HEK293 (cell line): ENCODE results near the gene ZNF438.

Source experiments
- CTCF ChIA-PET: fragments of 350-600 bp; formaldehyde crosslinking; extraction: SDS; loops from one replicate; lab custom pipeline; 2021; ENCODE audit warnings: antibody characterized with exemption; lab: Yijun Ruan, JAX
- POLR2A ChIA-PET: fragments of 300-600 bp; formaldehyde crosslinking; extraction: SDS; loops from one replicate; lab custom pipeline; 2020; ENCODE audit warnings: antibody characterized with exemption, inconsistent platforms; lab: Yijun Ruan, JAX
- H3K27ac ChIP-seq: fragments of 200-500 bp; sonication (Bioruptor generic); 2 replicates; pipeline ENCODE4 v1.5.1; 2014; ENCODE audit warnings: low read depth, low read length, control low read depth, inconsistent platforms; ENCODE audit errors: extremely low read depth
- H3K36me3 ChIP-seq, 2 experiments: fragments of 200-500 bp in 1 of 2; sonication (Bioruptor generic) in 1 of 2; 1 replicate in 1 of 2; 2 replicates in 1 of 2; pipeline ENCODE4 v1.5.1; 2014 to 2017; ENCODE audit warnings: inconsistent platforms in 2 of 2, low read length in 2 of 2; ENCODE audit not compliant: control insufficient read depth in 2 of 2, insufficient read depth in 1 of 2
- H3K4me1 ChIP-seq: fragments of 200-500 bp; sonication (Bioruptor generic); 2 replicates; pipeline ENCODE4 v1.5.1; 2014; ENCODE audit warnings: mild to moderate bottlenecking, low read length, inconsistent platforms; ENCODE audit not compliant: control insufficient read depth, insufficient read depth
- H3K4me3 ChIP-seq: 2 replicates; pipeline ENCODE4 v1.5.1; 2011; ENCODE audit warnings: low read depth, mild to moderate bottlenecking, control low read depth, low read length, moderate library complexity
- H3K9me3 ChIP-seq: fragments of 200-500 bp; sonication (Bioruptor generic); 2 replicates; pipeline ENCODE4 v1.5.1; 2014; ENCODE audit warnings: low read depth, low read length, inconsistent platforms; ENCODE audit not compliant: control insufficient read depth, insufficient read depth
- FEZF1 ChIP-seq: fragments of 450-650 bp; formaldehyde crosslinking; IDR thresholded peaks from 2 replicates; pipeline ENCODE4 v1.5.1; 2016; ENCODE audit warnings: missing biosample characterization, missing genetic modification characterization
- IKZF3 ChIP-seq: fragments of 450-650 bp; IDR thresholded peaks from 2 replicates; pipeline ENCODE4 v1.5.0; 2018; ENCODE audit warnings: missing biosample characterization, mild to moderate bottlenecking, missing genetic modification characterization, moderate library complexity
- KLF16 ChIP-seq: fragments of 450-650 bp; formaldehyde crosslinking; IDR thresholded peaks from 2 replicates; pipeline ENCODE4 v1.5.1; 2017; ENCODE audit warnings: missing biosample characterization, missing genetic modification characterization
- KLF7 ChIP-seq: fragments of 450-650 bp; formaldehyde crosslinking; IDR thresholded peaks from 2 replicates; pipeline ENCODE4 v1.5.1; 2016; ENCODE audit warnings: missing biosample characterization, missing genetic modification characterization, borderline replicate concordance
- MEIS1 ChIP-seq: sonication (generic); formaldehyde crosslinking; IDR thresholded peaks from 2 replicates; pipeline ENCODE4 v1.8.1; 2022; ENCODE audit warnings: missing genetic modification reagents, mild to moderate bottlenecking, borderline replicate concordance
- ZBTB20 ChIP-seq: fragments of 450-650 bp; formaldehyde crosslinking; IDR thresholded peaks from 2 replicates; pipeline ENCODE4 v1.5.1; 2016; ENCODE audit warnings: missing biosample characterization, missing genetic modification characterization
- ZFP41 ChIP-seq: fragments of 450-650 bp; formaldehyde crosslinking; IDR thresholded peaks from 2 replicates; pipeline ENCODE4 v1.5.1; 2016; ENCODE audit warnings: missing biosample characterization, missing genetic modification characterization, borderline replicate concordance
- ZNF10 ChIP-seq: fragments of 450-650 bp; formaldehyde crosslinking; IDR thresholded peaks from 2 replicates; pipeline ENCODE4 v1.5.1; 2017; ENCODE audit warnings: missing biosample characterization, missing genetic modification characterization
- ZNF16 ChIP-seq: fragments of 450-650 bp; formaldehyde crosslinking; IDR thresholded peaks from 2 replicates; pipeline ENCODE4 v1.5.1; 2016; ENCODE audit warnings: low read depth, missing biosample characterization, missing genetic modification characterization
- ZNF169 ChIP-seq: fragments of 450-650 bp; formaldehyde crosslinking; IDR thresholded peaks from 2 replicates; pipeline ENCODE4 v1.5.1; 2016; ENCODE audit warnings: missing biosample characterization, missing genetic modification characterization
- ZNF221 ChIP-seq: fragments of 450-650 bp; formaldehyde crosslinking; IDR thresholded peaks from 2 replicates; pipeline ENCODE4 v1.5.1; 2017; ENCODE audit warnings: missing biosample characterization, missing genetic modification characterization, borderline replicate concordance
- ZNF292 ChIP-seq: fragments of 450-650 bp; formaldehyde crosslinking; IDR thresholded peaks from 2 replicates; pipeline ENCODE4 v1.5.1; 2016; ENCODE audit warnings: low read depth, missing biosample characterization, missing genetic modification characterization, borderline replicate concordance
- ZNF366 ChIP-seq: fragments of 450-650 bp; formaldehyde crosslinking; conservative IDR thresholded peaks from 2 replicates; pipeline ENCODE4 v1.5.1; 2016; ENCODE audit warnings: missing biosample characterization, missing genetic modification characterization
- ZNF600 ChIP-seq: fragments of 450-650 bp; formaldehyde crosslinking; IDR thresholded peaks from 2 replicates; pipeline ENCODE4 v1.5.1; 2016; ENCODE audit warnings: missing biosample characterization, missing genetic modification characterization
- ZNF621 ChIP-seq: fragments of 450-650 bp; formaldehyde crosslinking; IDR thresholded peaks from 2 replicates; pipeline ENCODE4 v1.5.1; 2017; ENCODE audit warnings: missing biosample characterization, missing genetic modification characterization
- ZNF747 ChIP-seq: fragments of 450-650 bp; formaldehyde crosslinking; IDR thresholded peaks from 2 replicates; pipeline ENCODE4 v1.5.1; 2016; ENCODE audit warnings: missing biosample characterization, missing genetic modification characterization
- ZNF777 ChIP-seq: fragments of 450-650 bp; formaldehyde crosslinking; IDR thresholded peaks from 2 replicates; pipeline ENCODE4 v1.5.1; 2017; ENCODE audit warnings: missing biosample characterization, missing genetic modification characterization, borderline replicate concordance
- ZSCAN23 ChIP-seq: fragments of 450-650 bp; formaldehyde crosslinking; IDR thresholded peaks from 2 replicates; pipeline ENCODE4 v1.5.1; 2016; ENCODE audit warnings: missing biosample characterization, missing genetic modification characterization
- ZSCAN30 ChIP-seq: fragments of 450-650 bp; IDR thresholded peaks from 2 replicates; pipeline ENCODE4 v1.5.1; 2018; ENCODE audit warnings: missing biosample characterization, mild to moderate bottlenecking, missing genetic modification characterization, moderate library complexity
- TF ChIP-seq, protein P1 (sequence below): fragments of 450-650 bp; formaldehyde crosslinking; IDR thresholded peaks from 2 replicates; pipeline ENCODE4 v1.5.1; 2017; ENCODE audit warnings: missing biosample characterization, missing genetic modification characterization
- TF ChIP-seq, protein P2 (sequence below): fragments of 450-650 bp; formaldehyde crosslinking; IDR thresholded peaks from 2 replicates; pipeline ENCODE4 v1.5.1; 2017; ENCODE audit warnings: missing biosample characterization, missing genetic modification characterization
- TF ChIP-seq, protein P3 (sequence below): fragments of 450-650 bp; formaldehyde crosslinking; IDR thresholded peaks from 2 replicates; pipeline ENCODE4 v1.5.1; 2016; ENCODE audit warnings: missing biosample characterization, missing genetic modification characterization, borderline replicate concordance
- TF ChIP-seq, protein P4 (sequence below): fragments of 450-650 bp; formaldehyde crosslinking; IDR thresholded peaks from 2 replicates; pipeline ENCODE4 v1.5.1; 2016; ENCODE audit warnings: missing biosample characterization, missing genetic modification characterization
- TF ChIP-seq, protein P5 (sequence below): fragments of 450-650 bp; formaldehyde crosslinking; IDR thresholded peaks from 2 replicates; pipeline ENCODE4 v1.5.1; 2016; ENCODE audit warnings: missing biosample characterization, missing genetic modification characterization

The ZNF438 gene

DNA sequence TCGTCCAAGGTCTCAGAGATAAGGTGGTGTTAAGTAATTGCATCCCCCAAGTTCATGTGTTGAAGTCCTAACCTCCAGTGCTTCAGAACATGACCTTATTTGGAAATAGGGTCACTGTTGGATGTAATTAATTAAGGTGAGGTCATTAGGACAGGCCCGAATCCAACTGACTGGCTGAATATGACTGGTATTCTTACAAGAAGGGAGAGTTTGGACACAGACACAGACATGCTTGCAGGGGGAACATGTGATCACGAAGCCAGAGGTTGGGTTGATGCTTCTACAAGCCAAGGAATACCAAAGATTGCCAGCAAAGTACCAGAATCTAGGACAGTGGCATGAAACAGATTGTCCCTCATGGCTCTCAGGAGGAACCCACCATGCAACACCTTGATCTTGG, 228.6 kb downstream of the ZNF438 start:
- Histone ChIP-seq H3K36me3 (no peaks in the 10 kb centered on the region), H3K4me1 (no peaks in the 10 kb centered on the region), H3K27ac (no peak overlapping the region), H3K9me3 (no peaks in the 10 kb centered on the region), H3K4me3 (no peak overlapping the region)
- ChIA-PET CTCF (no interaction called here), POLR2A (no interaction called here)
- TF ChIP-seq MEIS1 (CRISPR knock-in tag) (no peak), ZBTB20 (tag by site-specific recombination) (no peak), ZNF10 (tag by site-specific recombination) (no peak), FEZF1 (tag by site-specific recombination) (no peak), ZNF366 (tag by site-specific recombination) (no peak)
- TF ChIP-seq, protein P1, sequence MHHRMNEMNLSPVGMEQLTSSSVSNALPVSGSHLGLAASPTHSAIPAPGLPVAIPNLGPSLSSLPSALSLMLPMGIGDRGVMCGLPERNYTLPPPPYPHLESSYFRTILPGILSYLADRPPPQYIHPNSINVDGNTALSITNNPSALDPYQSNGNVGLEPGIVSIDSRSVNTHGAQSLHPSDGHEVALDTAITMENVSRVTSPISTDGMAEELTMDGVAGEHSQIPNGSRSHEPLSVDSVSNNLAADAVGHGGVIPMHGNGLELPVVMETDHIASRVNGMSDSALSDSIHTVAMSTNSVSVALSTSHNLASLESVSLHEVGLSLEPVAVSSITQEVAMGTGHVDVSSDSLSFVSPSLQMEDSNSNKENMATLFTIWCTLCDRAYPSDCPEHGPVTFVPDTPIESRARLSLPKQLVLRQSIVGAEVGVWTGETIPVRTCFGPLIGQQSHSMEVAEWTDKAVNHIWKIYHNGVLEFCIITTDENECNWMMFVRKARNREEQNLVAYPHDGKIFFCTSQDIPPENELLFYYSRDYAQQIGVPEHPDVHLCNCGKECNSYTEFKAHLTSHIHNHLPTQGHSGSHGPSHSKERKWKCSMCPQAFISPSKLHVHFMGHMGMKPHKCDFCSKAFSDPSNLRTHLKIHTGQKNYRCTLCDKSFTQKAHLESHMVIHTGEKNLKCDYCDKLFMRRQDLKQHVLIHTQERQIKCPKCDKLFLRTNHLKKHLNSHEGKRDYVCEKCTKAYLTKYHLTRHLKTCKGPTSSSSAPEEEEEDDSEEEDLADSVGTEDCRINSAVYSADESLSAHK (tag by site-specific recombination), result no peak
- TF ChIP-seq, protein P2, sequence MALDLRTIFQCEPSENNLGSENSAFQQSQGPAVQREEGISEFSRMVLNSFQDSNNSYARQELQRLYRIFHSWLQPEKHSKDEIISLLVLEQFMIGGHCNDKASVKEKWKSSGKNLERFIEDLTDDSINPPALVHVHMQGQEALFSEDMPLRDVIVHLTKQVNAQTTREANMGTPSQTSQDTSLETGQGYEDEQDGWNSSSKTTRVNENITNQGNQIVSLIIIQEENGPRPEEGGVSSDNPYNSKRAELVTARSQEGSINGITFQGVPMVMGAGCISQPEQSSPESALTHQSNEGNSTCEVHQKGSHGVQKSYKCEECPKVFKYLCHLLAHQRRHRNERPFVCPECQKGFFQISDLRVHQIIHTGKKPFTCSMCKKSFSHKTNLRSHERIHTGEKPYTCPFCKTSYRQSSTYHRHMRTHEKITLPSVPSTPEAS (tag by site-specific recombination), result no peak
- TF ChIP-seq, protein P3, sequence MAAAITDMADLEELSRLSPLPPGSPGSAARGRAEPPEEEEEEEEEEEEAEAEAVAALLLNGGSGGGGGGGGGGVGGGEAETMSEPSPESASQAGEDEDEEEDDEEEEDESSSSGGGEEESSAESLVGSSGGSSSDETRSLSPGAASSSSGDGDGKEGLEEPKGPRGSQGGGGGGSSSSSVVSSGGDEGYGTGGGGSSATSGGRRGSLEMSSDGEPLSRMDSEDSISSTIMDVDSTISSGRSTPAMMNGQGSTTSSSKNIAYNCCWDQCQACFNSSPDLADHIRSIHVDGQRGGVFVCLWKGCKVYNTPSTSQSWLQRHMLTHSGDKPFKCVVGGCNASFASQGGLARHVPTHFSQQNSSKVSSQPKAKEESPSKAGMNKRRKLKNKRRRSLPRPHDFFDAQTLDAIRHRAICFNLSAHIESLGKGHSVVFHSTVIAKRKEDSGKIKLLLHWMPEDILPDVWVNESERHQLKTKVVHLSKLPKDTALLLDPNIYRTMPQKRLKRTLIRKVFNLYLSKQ (tag by site-specific recombination), result no peak

DNA sequence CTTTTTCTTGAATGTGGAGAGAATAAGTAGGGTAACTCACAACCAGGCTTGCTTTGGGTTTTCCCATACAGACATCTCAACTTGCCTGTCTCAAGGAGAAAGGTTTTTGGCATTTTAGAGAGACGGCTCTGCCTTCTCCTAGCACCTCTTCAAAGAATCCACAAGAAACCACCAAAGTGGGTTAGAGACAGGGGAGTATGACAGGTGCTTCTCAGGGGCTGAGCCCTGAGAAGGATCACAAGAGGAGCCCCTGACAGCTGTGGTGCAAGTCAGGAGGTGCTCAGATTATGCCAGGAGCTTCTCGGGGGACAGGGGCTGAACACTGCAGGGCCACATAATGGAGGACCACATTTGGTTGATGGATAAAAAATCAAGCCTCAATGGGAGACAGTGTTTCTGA, 231.3 kb downstream of the ZNF438 start:
- ChIA-PET CTCF (no interaction called here), POLR2A (no interaction called here)
- TF ChIP-seq, protein P4, sequence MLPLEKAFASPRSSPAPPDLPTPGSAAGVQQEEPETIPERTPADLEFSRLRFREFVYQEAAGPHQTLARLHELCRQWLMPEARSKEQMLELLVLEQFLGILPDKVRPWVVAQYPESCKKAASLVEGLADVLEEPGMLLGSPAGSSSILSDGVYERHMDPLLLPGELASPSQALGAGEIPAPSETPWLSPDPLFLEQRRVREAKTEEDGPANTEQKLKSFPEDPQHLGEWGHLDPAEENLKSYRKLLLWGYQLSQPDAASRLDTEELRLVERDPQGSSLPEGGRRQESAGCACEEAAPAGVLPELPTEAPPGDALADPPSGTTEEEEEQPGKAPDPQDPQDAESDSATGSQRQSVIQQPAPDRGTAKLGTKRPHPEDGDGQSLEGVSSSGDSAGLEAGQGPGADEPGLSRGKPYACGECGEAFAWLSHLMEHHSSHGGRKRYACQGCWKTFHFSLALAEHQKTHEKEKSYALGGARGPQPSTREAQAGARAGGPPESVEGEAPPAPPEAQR, result no peak
- TF ChIP-seq, protein P5, sequence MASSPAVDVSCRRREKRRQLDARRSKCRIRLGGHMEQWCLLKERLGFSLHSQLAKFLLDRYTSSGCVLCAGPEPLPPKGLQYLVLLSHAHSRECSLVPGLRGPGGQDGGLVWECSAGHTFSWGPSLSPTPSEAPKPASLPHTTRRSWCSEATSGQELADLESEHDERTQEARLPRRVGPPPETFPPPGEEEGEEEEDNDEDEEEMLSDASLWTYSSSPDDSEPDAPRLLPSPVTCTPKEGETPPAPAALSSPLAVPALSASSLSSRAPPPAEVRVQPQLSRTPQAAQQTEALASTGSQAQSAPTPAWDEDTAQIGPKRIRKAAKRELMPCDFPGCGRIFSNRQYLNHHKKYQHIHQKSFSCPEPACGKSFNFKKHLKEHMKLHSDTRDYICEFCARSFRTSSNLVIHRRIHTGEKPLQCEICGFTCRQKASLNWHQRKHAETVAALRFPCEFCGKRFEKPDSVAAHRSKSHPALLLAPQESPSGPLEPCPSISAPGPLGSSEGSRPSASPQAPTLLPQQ (tag by site-specific recombination), result no peak
- no peak for TF ChIP-seq ZNF621 (tag by site-specific recombination)
- no peak for TF ChIP-seq ZNF777 (tag by site-specific recombination)
- no peak for TF ChIP-seq ZNF747
- no peak for TF ChIP-seq ZNF16 (tag by site-specific recombination)
- no peak for TF ChIP-seq IKZF3
- TF ChIP-seq ZFP41 (tag by site-specific recombination), result no peak
- TF ChIP-seq ZNF169 (tag by site-specific recombination), result no peak
- no peak for TF ChIP-seq KLF7
- TF ChIP-seq KLF16 (tag by site-specific recombination), result no peak
- no peak for TF ChIP-seq ZSCAN30
- no peak for TF ChIP-seq ZSCAN23 (tag by site-specific recombination)
- TF ChIP-seq ZNF600 (tag by site-specific recombination), result no peak
- no peak for TF ChIP-seq ZNF221 (tag by site-specific recombination)
- TF ChIP-seq ZNF292 (tag by site-specific recombination), result no peak
- H3K27ac ChIP-seq, result no peak overlapping the region
- H3K36me3 ChIP-seq, result no peaks in the 10 kb centered on the region
- no peak overlapping the region for H3K4me3 ChIP-seq
- H3K9me3 ChIP-seq, result no peaks in the 10 kb centered on the region
- H3K4me1 ChIP-seq, result no peaks in the 10 kb centered on the region
